Stimulated activated CD4-positive, alpha-beta T cell treated with anti-CD3 and anti-CD28 coated beads, TNF-alpha, amount 100 ng/mL, for 24 hours (primary cell): ENCODE results near the gene CCK.
"Not testable (repeated sequence)": the region's sequence is repeated elsewhere in the genome, so short reads cannot be mapped to it uniquely, and the experiment has no call there.

Experiments used
- DNase-seq, 3 experiments: peaks; one replicate each; pipeline ENCODE4 v3.0.0-alpha.2; 2020; ENCODE audit warnings: low read depth in 3 of 3

CCK gene, protein sequence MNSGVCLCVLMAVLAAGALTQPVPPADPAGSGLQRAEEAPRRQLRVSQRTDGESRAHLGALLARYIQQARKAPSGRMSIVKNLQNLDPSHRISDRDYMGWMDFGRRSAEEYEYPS

GRCh38 chr3:42266085-42266484 is at the start of gene CCK:
CCK (minus strand) TSS chr3:42266185; CDS start chr3:42263630, 2,555 bp downstream.
- DNase-seq: no peak

- no peak for DNase-seq
These were observed 48.4 kb upstream of the CCK start for GRCh38 chr3:42314411-42314810.

DNA sequence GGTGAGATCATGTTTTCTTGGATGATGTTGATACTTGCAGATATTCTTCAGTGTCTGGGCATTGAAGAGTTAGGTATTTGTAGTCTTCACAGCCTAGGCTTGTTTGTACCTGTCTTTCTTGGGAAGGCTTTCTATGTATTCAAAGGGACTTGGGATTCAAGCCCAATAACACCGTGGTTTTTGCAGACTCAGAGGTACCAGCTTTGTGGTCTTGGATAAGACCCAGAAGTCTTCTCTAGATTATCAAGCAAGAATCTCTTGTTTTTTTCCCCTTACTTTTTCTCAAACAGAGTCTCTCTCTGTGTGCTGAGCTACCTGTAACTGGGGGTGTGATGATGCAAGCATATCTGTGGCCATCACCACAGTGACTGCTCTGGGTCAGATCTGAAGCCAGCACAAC is 42.7 kb upstream of the CCK start:
- DNase-seq: no peak

GRCh38 chr3:42306499-42306898 is 40.5 kb upstream of the CCK start:
- peak in 1 of 3 experiments; percentile 6 for DNase-seq

DNA sequence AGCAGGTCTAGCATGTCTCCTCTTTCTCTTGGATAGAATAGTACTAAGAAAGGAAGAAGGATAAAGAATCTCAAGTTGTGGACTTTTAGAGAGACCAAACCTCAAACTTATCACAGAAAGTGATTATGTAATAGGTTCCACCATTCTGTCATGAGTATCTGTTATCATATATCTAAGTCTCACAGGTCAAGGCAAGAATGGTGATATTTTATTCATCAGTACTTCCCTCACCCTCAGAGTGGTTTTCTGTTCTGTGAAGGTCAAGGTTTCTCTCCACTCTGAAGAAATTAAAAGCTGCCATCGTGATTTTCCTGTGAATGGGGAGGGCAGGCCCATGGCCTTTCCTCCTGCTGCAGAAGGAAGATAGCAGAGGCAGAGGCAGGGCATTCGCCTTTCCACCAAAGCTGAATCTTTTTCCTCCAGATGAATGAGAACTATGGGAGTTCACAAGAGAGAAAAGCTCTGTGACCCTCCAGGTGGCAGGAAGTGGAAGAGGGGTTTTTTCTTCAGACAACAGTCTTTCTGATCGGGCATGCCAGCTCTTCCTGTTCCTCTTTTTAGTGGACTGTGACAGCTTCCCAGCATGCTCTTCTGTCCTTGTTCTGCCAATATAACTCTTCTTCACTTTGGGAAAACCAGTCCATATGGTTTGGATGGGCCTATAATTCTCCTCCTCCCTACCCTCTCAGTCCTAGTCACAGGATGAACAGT is 37.1 kb upstream of the CCK start:
- DNase-seq: no peak

GRCh38 chr3:42301446-42302175 is 35.6 kb upstream of the CCK start:
- DNase-seq: no peak

DNA sequence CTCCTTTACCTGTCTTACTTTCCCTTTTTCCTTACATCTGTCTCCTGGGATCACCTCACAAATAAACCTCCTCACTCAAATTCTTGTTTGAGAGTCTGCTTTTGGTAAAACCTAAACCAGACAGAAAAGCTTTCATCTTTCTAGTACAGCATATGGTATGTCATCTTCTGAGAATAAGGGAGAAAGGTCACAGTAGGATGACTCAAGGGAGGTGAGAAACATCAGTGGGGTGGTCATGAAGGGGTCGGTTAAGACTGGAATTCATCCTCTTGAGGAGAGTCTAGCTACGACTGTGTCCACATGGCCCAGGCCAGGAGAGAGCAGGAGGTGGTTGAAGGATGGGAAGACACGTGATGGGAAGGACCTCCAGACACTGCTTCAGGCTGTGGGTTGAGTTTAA is 34.8 kb upstream of the CCK start:
- DNase-seq: no peak

DNA sequence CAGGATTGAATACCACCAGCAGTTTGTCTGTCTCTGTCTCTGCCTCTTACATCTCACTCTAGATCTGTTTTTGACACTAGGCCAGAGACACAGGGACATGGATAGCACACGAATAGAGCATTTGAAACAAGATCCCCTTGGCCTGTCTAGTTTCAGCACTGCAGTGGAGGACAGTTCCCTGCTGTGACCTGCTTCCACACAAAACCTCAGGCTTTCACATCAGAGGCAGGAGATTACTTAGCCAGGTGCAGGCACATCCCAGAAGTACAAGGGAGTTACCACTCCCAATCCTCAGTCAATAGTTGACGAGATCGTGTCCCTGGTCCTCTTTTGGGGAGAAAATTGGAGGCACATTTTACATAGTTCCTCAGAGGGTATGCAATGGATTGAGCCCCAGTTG is 34.0 kb upstream of the CCK start:
- DNase-seq: peak in 1 of 3 experiments; percentile 12

DNA sequence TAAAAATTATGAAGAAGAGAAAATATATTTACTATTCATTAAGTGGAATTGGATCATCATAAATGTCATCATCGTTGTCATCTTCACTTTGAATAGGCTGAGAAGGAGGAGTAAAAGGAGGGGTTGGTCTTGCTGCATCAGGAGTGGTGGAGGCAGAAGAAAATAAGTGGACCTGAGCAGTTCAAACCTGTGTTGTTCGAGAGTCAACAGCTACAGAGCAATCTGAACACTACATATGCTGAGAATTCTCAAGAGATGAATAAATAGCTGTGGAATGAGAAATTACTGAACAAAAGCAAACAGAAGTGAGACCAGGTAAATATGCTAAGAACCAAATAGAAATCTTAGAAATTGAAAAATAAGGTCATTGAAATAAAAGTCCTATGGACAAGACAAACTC is 32.3 kb upstream of the CCK start:
- no peak for DNase-seq

DNA sequence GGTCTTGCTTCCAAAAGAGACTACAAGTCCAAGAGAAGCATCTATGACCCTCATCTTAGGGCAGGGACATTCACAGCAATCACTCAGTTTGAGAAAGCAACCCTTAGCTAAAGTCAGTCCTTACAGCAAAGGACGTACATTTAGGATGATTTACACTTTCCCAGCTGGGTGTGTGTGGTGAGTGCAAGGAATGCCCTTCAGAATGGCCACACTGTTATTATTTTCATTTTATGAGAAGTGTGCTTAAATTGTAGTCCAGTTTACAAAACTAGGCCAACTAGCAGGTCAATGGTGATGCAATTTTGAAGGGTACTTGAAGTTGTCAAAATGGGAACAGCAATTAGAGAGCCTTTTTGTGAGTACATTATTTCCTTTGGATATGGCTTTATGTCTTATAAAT is 26.0 kb upstream of the CCK start:
- DNase-seq: no peak

GRCh38 chr3:42290966-42291714 is 25.2 kb upstream of the CCK start:
- no peak for DNase-seq

GRCh38 chr3:42289026-42289425 is 23.0 kb upstream of the CCK start:
- no peak for DNase-seq

- DNase-seq: no peak
These were observed 22.4 kb upstream of the CCK start for GRCh38 chr3:42288385-42288784.

DNA sequence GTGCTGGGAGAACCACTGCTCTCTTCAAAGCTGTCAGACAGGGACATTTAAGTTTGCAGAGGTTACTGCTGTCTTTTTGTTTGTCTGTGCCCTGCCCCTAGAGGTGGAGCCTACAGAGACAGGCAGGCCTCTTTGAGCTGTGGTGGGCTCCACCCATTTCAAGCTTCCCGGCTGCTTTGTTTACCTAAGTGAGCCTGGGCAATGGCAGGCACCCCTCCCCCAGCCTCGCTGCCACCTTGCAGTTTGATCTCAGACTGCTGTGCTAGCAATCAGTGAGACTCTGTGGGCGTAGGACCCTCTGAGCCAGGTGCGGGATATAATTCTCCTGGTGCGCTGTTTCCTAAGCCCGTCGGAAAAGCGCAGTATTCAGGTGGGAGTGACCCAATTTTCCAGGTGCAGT is 21.4 kb upstream of the CCK start:
- not testable (repeated sequence) for DNase-seq

- DNase-seq: no peak
These were observed 11.7 kb upstream of the CCK start for GRCh38 chr3:42277676-42278075.

GRCh38 chr3:42276141-42277132 is 10.5 kb upstream of the CCK start:
- no peak for DNase-seq

DNA sequence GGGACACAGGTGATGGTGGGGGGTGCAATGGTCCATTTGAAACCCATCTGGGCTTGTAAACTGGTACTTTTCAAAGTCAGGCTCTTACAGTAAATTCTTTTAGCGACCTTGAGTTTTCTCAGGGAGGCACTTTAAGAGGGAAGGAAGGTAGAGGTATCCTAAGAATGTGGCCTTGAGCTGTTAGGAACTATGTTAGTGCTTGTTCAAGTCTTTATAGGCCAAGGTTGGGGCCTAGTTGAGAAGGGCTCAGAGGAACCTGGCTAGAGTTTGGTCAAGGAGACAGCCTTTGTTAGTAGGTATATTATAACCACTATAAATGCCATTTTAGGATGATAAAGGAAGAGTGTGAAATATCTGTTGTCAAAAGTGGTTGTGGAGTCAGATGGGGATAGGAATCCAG is 9.2 kb upstream of the CCK start:
- DNase-seq: no peak

DNA sequence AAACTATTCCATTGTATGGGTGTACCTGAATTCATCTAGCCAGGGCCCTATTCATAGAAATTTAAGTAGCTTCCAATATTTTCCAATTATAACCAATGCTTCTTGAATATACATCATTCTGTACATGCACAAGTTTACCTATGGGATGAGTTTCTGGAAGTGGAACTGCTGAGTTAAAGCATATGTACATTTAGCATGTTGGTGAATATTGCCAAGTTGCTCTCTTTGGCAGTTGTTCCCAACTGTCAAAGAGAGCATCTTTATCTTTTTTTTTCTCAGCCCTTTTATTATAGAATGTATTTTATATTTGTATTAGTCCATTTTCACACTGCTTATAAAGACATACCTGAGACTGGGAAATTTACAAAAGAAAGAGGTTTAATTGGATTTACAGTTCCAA is 8.3 kb upstream of the CCK start:
- DNase-seq: no peak

DNA sequence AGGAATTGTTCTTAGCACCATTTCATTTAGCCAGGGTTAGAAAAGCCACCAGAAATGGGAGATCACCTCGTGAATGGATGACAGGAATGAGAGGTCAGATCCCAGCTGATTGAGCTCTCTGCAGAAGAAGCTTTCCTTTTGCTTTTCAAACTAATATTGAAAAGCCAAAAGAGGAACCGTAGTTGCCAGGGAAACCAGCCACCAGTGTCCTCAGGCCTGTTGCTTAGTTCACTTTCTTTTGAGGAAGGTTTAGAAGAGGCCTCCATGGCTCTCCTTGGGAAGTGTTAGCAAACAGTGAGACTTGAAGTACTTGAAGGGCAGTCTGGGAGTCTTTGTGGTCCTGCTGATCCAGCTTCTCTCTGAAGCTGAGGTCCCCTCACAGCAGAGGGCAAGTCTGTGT is 7.4 kb upstream of the CCK start:
- no peak for DNase-seq

GRCh38 chr3:42271786-42272185 is 5.8 kb upstream of the CCK start:
- DNase-seq: no peak

DNA sequence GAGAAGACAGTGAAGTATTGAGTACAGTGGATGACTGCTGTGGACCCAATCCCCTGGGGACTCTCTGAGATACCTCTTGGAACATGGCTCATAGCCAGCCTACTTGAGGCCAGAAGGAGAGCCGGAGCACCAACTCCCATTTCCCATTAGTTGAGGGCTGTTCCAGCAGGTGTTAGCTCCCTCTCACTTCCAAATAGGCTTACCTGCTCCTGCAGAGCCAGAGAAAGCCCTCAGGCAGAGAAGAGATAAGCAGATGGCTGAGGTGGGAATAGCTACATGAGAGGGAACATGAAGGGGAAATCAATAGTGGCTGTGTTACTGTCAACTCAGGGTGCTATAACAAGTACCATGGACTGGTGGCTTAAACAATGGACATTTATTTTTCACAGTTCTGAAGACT is 4.6 kb upstream of the CCK start:
- no peak for DNase-seq
